ENCODE data around the gene STK32C.

Gene STK32C

DNA sequence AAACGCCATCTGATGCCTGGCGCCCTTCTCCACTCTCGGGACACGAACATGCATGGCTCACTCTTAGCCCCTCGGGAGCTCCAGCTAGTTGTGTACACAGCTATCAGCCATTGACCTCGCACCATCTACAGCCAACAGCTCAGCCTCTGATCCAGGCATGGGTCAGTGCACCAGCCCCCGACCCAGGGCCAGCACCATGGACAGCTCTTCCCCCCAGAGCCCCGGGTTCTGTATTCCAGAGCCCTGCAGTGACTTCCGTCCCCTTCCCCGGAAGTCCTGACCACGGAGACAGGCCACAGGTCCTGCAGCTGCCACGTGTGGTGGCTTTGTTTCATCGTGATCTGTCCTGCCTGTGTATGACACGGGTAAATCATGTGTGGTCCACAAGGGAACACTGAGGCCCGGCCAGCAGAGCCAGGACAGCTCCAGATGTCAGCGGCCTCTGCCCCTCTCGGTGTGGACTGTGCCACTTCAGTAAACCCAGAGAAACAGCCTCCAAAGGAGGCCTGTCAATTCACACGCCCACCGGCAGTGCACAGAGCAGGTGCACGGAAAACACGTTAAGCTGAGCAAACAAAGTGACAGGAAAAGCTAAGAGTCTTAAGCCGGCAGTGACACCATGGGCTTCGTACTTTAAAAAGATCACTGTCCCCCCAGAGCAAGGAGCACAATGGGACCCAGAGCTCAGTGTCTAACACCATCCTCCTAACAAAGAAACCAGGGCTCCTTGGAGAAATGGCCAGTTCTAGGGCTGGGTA is 13.0 kb downstream of the STK32C start:
- Histone ChIP-seq H3K36me3 (ENCODE audit: insufficient read depth, low read length) (no peaks in the 10 kb centered on the region), H3K9me3 (ENCODE audit: control insufficient read depth, insufficient read depth, low read length) (no peaks in the 10 kb centered on the region), H3K9ac (ENCODE audit: low read depth, low read length) (no peak overlapping the region), H3K4me1 (ENCODE audit: insufficient read depth, low read length) (no peaks in the 10 kb centered on the region; the same call in 1 of the 2 replicates)

- H3K4me1 ChIP-seq (ENCODE audit: insufficient read depth, low read length) = no peaks in the 10 kb centered on the region; the same call in 1 of the 2 replicates
- no peaks in the 10 kb centered on the region for H3K9me3 ChIP-seq (ENCODE audit: control insufficient read depth, insufficient read depth, low read length)
- H3K36me3 ChIP-seq (ENCODE audit: insufficient read depth, low read length) = no peaks in the 10 kb centered on the region
- no peak overlapping the region for H3K9ac ChIP-seq (ENCODE audit: low read depth, low read length)
These were observed 13.8 kb downstream of the STK32C start for GRCh38 chr10:132293813-132294520.

GRCh38 chr10:132293201-132293812 is 14.4 kb downstream of the STK32C start:
- no peaks in the 10 kb centered on the region for H3K9me3 ChIP-seq (ENCODE audit: control insufficient read depth, insufficient read depth, low read length)
- H3K9ac ChIP-seq (ENCODE audit: low read depth, low read length) = no peak overlapping the region
- H3K36me3 ChIP-seq (ENCODE audit: insufficient read depth, low read length) = no peaks in the 10 kb centered on the region
- H3K4me1 ChIP-seq (ENCODE audit: insufficient read depth, low read length) = no peaks in the 10 kb centered on the region; the same call in 1 of the 2 replicates

DNA sequence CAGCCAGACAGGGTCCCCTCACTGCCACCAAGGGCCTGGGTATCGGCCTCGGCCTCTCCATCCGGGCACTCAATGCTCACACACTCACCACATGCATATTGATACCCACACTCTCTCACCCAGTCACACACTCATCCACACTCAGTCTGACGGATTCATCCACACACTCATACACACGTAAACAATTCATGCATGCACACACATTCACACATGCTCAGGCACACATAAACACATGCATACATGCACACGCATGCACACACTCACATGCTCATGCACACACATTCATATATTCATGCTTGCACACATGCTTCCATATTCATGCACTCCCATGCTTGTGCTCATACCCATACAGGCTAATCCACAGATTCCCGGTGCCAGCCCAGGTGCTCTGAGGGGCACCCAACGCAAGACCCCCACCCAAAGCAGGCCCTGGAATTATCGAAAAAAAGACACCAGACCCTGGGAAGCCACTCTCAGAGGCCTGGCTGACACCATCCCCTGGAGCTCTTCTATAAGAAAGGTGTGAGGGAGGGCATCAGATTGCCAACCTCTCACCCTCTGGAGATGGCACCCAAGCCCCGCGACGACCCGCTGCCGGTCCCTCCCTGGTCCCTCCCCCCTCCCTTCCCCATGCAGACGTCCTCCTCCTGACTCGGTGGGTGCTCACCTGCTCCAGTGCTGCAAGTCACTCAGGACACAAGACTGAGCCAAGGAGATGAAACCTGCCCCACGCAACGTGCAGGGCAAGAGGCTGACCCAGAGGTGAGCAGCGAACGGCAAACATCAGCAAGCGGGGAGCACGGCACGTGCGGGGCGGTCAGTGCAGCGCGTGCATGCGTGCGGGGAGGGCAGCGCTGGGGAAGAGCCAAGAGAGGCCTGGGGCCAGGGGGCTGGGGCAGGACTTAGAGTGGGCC is 15.2 kb downstream of the STK32C start:
- Histone ChIP-seq H3K9me3 (ENCODE audit: control insufficient read depth, insufficient read depth, low read length) (no peaks in the 10 kb centered on the region), H3K9ac (ENCODE audit: low read depth, low read length) (no peak overlapping the region), H3K4me1 (ENCODE audit: insufficient read depth, low read length) (no peaks in the 10 kb centered on the region; the same call in 1 of the 2 replicates), H3K36me3 (ENCODE audit: insufficient read depth, low read length) (no peaks in the 10 kb centered on the region)

DNA sequence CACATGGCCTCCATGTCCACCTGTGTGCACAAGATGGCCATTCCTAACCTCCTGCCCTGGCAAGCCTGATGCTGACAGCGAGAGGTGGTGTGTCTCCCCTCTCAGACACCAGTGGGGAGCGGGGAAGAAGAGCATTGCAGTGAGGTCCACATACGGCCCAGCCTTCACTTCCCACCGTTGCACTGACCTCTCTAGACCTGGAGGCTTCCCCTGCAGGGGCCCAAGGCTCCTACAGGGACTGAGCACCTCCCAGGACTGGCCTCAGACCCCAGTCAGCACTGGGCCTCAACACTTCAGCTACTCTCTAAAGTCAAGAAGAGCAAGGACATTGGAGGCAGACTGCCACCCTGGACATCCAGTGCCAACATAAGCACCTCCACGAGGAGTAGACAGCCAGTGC is 15.9 kb downstream of the STK32C start:
- H3K9ac ChIP-seq (ENCODE audit: low read depth, low read length) = no peak overlapping the region
- H3K4me1 ChIP-seq (ENCODE audit: insufficient read depth, low read length) = no peaks in the 10 kb centered on the region; the same call in 1 of the 2 replicates
- H3K36me3 ChIP-seq (ENCODE audit: insufficient read depth, low read length) = no peaks in the 10 kb centered on the region
- H3K9me3 ChIP-seq (ENCODE audit: control insufficient read depth, insufficient read depth, low read length) = no peaks in the 10 kb centered on the region

DNA sequence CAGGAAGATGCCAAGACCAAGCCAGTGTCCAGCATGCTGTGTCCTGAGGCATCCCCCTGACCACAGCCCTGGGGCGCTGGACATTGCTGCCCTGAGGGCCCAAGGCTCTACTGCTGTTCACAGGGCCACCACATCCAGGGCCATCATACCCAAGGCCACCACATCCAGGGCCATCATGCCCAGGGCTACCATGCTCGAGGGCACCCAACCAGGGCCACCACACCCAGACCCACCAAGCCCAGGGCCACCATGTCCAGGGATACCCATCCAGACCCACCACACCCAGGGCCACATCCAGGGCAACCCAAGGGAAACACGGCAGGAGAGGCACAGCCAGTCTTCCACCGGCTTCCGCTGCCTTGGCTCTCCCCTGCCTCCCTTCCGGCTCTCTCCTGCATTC is 17.1 kb downstream of the STK32C start:
- H3K9me3 ChIP-seq (ENCODE audit: control insufficient read depth, insufficient read depth, low read length) = no peaks in the 10 kb centered on the region
- no peaks in the 10 kb centered on the region for H3K36me3 ChIP-seq (ENCODE audit: insufficient read depth, low read length)
- H3K4me1 ChIP-seq (ENCODE audit: insufficient read depth, low read length) = no peaks in the 10 kb centered on the region; the same call in 1 of the 2 replicates
- H3K9ac ChIP-seq (ENCODE audit: low read depth, low read length) = no peak overlapping the region

DNA sequence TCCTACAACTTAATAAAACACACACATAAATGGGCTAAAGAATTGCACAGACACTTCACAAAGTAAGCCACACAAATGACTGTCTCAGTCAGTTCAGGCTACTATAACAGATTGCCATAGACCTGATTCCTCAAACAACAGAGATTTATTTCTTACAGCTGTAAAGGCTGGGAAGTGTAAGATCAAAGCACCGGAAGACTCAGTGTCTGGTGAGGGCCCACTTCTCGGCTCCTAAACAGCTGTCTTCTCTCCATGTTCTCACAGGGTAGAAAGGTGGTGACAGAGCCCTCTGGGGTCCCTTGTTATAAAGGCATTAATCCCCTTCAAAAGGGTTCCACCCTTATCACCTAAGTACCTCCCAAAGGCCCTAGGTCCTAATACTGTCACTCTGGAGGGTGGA is 18.3 kb downstream of the STK32C start:
- Histone ChIP-seq H3K9ac (ENCODE audit: low read depth, low read length) (no peak overlapping the region), H3K36me3 (ENCODE audit: insufficient read depth, low read length) (no peaks in the 10 kb centered on the region), H3K4me1 (ENCODE audit: insufficient read depth, low read length) (no peaks in the 10 kb centered on the region; the same call in 1 of the 2 replicates), H3K9me3 (ENCODE audit: control insufficient read depth, insufficient read depth, low read length) (no peaks in the 10 kb centered on the region)

DNA sequence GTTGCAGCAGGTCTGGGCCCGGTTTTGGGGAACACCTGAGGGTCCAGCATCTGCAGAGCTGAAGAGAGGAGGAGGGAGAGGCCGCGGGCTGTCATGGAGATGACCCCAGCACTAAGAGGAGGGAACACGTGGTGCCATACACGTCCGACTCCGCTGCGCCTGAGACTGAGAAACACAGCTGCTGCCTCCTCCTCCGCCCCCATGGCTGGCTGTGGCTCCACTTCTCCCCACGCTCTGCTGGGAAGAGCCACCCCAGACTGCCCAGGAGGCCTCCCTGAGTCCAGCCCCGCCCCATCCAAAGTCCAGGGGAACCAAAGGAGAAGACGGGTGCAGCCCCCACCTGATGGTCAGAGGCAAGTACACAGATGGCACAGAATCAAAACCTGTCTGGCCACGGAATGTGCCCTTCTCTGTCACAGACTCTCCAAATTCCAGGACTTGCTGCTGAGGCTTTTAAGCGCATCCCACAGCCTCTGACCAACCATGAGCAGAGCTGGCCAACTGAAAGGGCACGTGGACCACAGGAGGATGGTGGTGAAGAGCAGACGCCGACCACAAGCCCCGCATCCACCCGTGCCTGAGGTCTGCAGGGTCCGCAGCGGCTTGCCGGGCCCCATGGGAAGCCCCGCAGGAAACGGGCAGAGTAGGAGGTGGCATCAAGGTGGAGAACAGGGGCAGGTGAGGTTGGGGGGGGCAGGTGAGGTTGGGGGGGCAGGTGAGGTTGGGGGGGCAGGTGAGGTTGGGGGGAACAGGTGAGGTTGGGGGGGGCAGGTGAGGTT is 24.0 kb downstream of the STK32C start:
- Histone ChIP-seq H3K4me1 (ENCODE audit: insufficient read depth, low read length) (no peaks in the 10 kb centered on the region), H3K9me3 (ENCODE audit: control insufficient read depth, insufficient read depth, low read length) (no peaks in the 10 kb centered on the region), H3K36me3 (ENCODE audit: insufficient read depth, low read length) (no peaks in the 10 kb centered on the region), H3K9ac (ENCODE audit: low read depth, low read length) (no peak overlapping the region)

DNA sequence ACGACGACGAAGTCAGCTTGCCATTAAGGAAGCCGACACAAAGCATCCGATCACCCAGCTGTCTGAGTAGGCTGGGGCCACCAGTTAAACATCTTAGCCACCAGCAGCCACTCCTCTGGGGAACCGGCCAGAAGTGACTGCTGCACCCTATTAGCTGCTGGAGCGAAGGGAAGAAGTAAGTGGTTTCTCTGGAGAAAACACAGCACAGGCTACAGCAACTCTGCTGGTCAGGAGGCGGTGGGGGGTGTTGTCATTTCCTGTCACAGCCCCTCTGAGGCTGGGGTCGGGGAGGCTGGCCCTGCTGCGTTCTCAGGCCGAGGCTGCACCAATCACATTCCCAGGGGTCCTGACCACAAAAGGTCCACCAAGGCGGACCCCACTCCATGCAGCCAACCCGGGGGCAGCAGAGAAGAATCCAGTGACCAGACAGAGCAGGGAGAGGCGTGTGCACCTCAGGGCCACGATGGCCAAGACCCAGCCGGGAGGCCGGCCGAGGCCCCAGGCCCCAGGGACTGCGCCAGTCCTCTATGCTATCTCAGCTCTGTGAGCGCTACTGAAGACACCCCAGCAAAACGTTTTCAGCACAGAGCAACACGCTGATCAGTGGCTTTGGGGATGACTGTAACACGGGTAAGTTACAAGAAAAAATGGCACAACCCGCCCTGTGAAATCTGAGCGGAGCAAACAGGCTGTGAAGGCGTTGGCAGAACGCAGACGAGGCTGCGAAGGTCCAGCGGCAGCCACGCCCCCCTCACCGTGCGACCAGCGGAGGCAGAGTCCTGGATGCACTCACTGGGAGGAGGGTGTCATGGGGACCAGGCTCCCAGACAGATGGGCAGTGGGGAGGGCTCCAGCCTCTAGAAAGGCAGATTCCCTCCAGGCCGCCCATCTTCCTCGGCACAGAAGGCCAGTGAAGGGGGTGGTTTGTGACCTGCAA is 24.8 kb downstream of the STK32C start:
- H3K4me1 ChIP-seq (ENCODE audit: insufficient read depth, low read length) = no peaks in the 10 kb centered on the region
- H3K9ac ChIP-seq (ENCODE audit: low read depth, low read length) = no peak overlapping the region
- no peaks in the 10 kb centered on the region for H3K36me3 ChIP-seq (ENCODE audit: insufficient read depth, low read length)
- H3K9me3 ChIP-seq (ENCODE audit: control insufficient read depth, insufficient read depth, low read length) = no peaks in the 10 kb centered on the region

- Histone ChIP-seq H3K4me1 (ENCODE audit: insufficient read depth, low read length) (no peaks in the 10 kb centered on the region), H3K36me3 (ENCODE audit: insufficient read depth, low read length) (no peaks in the 10 kb centered on the region), H3K9ac (ENCODE audit: low read depth, low read length) (no peak overlapping the region), H3K9me3 (ENCODE audit: control insufficient read depth, insufficient read depth, low read length) (no peaks in the 10 kb centered on the region)
These were observed 25.7 kb downstream of the STK32C start for GRCh38 chr10:132281915-132282666.

GRCh38 chr10:132280646-132281074 is 27.1 kb downstream of the STK32C start:
- Histone ChIP-seq H3K36me3 (ENCODE audit: insufficient read depth, low read length) (no peaks in the 10 kb centered on the region), H3K9ac (ENCODE audit: low read depth, low read length) (no peak overlapping the region), H3K9me3 (ENCODE audit: control insufficient read depth, insufficient read depth, low read length) (no peaks in the 10 kb centered on the region), H3K4me1 (ENCODE audit: insufficient read depth, low read length) (no peaks in the 10 kb centered on the region)

All from ES-I3 (cell line).